GM23338 (cell line): ENCODE data around the gene PRCC. TPM values are rescaled to one million over a fixed set of nuclear protein-coding genes. Genes with fewer than 3 reads are reported as not detected.
A peak's percentile ranks its signal among the peaks of the same experiment; 100 is the strongest.

Experiments used
- ATAC-seq: fragments of 200-7000 bp; cut with Tn5 transposase; 3 replicates; pipeline ENCODE4 v1.9.1; 2020
- DNase-seq: peaks from one replicate; pipeline ENCODE4 v3.0.0-alpha.2; 2015; ENCODE audit warnings: low spot score
- H2AFZ ChIP-seq: fragments of 200-600 bp; sonication (generic); 2 replicates; pipeline ENCODE4 v1.8.0; 2016; ENCODE audit warnings: antibody characterized with exemption, mild to moderate bottlenecking, moderate library complexity
- H3F3A ChIP-seq: fragments of 200-600 bp; sonication (generic); replicated peaks from 2 replicates; pipeline ENCODE4 v1.8.0; 2017; ENCODE audit warnings: antibody characterized with exemption, mixed run types, low read depth
- H3K27ac ChIP-seq: fragments of 200-600 bp; sonication (generic); 2 replicates; pipeline ENCODE4 v1.6.1; 2016; ENCODE audit warnings: low read depth
- H3K27me3 ChIP-seq: fragments of 200-600 bp; sonication (generic); 2 replicates; pipeline ENCODE4 v1.8.0; 2016; ENCODE audit warnings: mild to moderate bottlenecking, mixed run types, moderate library complexity; ENCODE audit not compliant: insufficient read depth
- H3K36me3 ChIP-seq: fragments of 200-600 bp; sonication (generic); 2 replicates; pipeline ENCODE4 v1.8.0; 2016; ENCODE audit warnings: mild to moderate bottlenecking; ENCODE audit not compliant: insufficient read depth
- H3K4me1 ChIP-seq: fragments of 200-600 bp; sonication (generic); 2 replicates; pipeline ENCODE4 v1.8.0; 2016; ENCODE audit warnings: mild to moderate bottlenecking, moderate library complexity; ENCODE audit not compliant: insufficient read depth
- H3K4me2 ChIP-seq: fragments of 200-600 bp; sonication (generic); 2 replicates; pipeline ENCODE4 v1.7.1; 2017; ENCODE audit warnings: mixed run types
- H3K4me3 ChIP-seq: fragments of 200-600 bp; sonication (generic); 2 replicates; pipeline ENCODE4 v1.6.1; 2016; ENCODE audit warnings: mixed run types
- H3K79me2 ChIP-seq: fragments of 200-600 bp; sonication (generic); replicated peaks from 2 replicates; pipeline ENCODE4 v1.8.0; 2017; ENCODE audit warnings: mild to moderate bottlenecking; ENCODE audit not compliant: insufficient read depth
- H3K9me2 ChIP-seq: fragments of 200-600 bp; sonication (generic); 2 replicates; pipeline ENCODE4 v1.8.0; 2017; ENCODE audit not compliant: insufficient read depth
- H4K20me1 ChIP-seq: fragments of 200-600 bp; sonication (generic); replicated peaks from 2 replicates; pipeline ENCODE4 v1.8.0; 2017; ENCODE audit warnings: mild to moderate bottlenecking; ENCODE audit not compliant: insufficient read depth
- H3K27ac Mint-ChIP-seq: 2 replicates; pipeline ENCODE4 v1.8.0; 2020; ENCODE audit warnings: inconsistent platforms, mild to moderate bottlenecking, moderate library complexity, mixed read lengths
- H3K27me3 Mint-ChIP-seq: 3 replicates; pipeline ENCODE4 v1.8.0; 2022; ENCODE audit warnings: low read depth, mild to moderate bottlenecking, moderate library complexity, mixed read lengths, inconsistent platforms; ENCODE audit not compliant: insufficient read depth, poor library complexity
- H3K36me3 Mint-ChIP-seq: 3 replicates; pipeline ENCODE4 v1.8.0; 2021; ENCODE audit warnings: low read depth, mild to moderate bottlenecking, inconsistent platforms, moderate library complexity, mixed read lengths
- H3K4me1 Mint-ChIP-seq: 3 replicates; pipeline ENCODE4 v1.8.0; 2020; ENCODE audit warnings: mild to moderate bottlenecking, inconsistent platforms, mixed read lengths
- H3K4me3 Mint-ChIP-seq: 3 replicates; pipeline ENCODE4 v1.8.0; 2021; ENCODE audit warnings: moderate library complexity, mild to moderate bottlenecking, inconsistent platforms, mixed read lengths
- H3K9me3 Mint-ChIP-seq: 3 replicates; pipeline ENCODE4 v1.8.0; 2020; ENCODE audit warnings: moderate library complexity, mild to moderate bottlenecking, inconsistent platforms, mixed read lengths
- CREB1 ChIP-seq: fragments of 250-450 bp; sonication (Bioruptor Pico); IDR thresholded peaks from 2 replicates; pipeline ENCODE4 v1.5.0; 2020; ENCODE audit warnings: low read depth, mild to moderate bottlenecking, moderate library complexity
- CTCF ChIP-seq, 2 experiments: fragments of 200-600 bp in 1 of 2; sonication (generic) in 1 of 2; conservative IDR thresholded peaks; 2 replicates each; pipeline versions ENCODE4 v1.5.1 to v1.6.1; 2016 to 2017; ENCODE audit warnings: antibody characterized with exemption in 2 of 2, low read depth in 2 of 2, mild to moderate bottlenecking in 2 of 2, moderate library complexity in 1 of 2
- ETS1 ChIP-seq: IDR thresholded peaks from 2 replicates; pipeline ENCODE4 v1.6.1; 2016; ENCODE audit warnings: antibody characterized with exemption
- EZH2 ChIP-seq: fragments of 200-600 bp; sonication (generic); IDR thresholded peaks from one replicate; pipeline ENCODE4 v1.8.0; 2017; ENCODE audit warnings: antibody characterized with exemption, mild to moderate bottlenecking, low read depth; ENCODE audit not compliant: unreplicated experiment
- EZH2phosphoT487 ChIP-seq: fragments of 200-600 bp; sonication (generic); IDR thresholded peaks from one replicate; pipeline ENCODE4 v1.8.1; 2018; ENCODE audit warnings: antibody characterized with exemption; ENCODE audit not compliant: unreplicated experiment
- JUNB ChIP-seq: IDR thresholded peaks from one replicate; pipeline ENCODE4 v1.6.1; 2016; ENCODE audit warnings: antibody characterized with exemption; ENCODE audit not compliant: unreplicated experiment
- NANOG ChIP-seq: IDR thresholded peaks from 2 replicates; pipeline ENCODE4 v1.6.1; 2016; ENCODE audit warnings: antibody characterized with exemption, borderline replicate concordance
- POLR2AphosphoS5 ChIP-seq: IDR thresholded peaks from 2 replicates; pipeline ENCODE4 v1.6.1; 2016; ENCODE audit warnings: antibody characterized with exemption, low read depth
- REST ChIP-seq: IDR thresholded peaks from one replicate; pipeline ENCODE4 v1.6.1; 2018; ENCODE audit warnings: antibody characterized with exemption; ENCODE audit not compliant: unreplicated experiment
- STAT1 ChIP-seq: IDR thresholded peaks from one replicate; pipeline ENCODE4 v1.6.1; 2016; ENCODE audit warnings: antibody characterized with exemption; ENCODE audit not compliant: unreplicated experiment
- ZNF114 ChIP-seq: fragments of 250-450 bp; sonication (Bioruptor Pico); IDR thresholded peaks from 2 replicates; pipeline ENCODE4 v1.5.0; 2020; ENCODE audit warnings: mild to moderate bottlenecking, moderate library complexity
- ZNF331 ChIP-seq: fragments of 250-450 bp; sonication (Bioruptor Pico); IDR thresholded peaks from 2 replicates; pipeline ENCODE4 v1.5.0; 2020; ENCODE audit warnings: low read depth, mild to moderate bottlenecking, moderate library complexity
- ZNF462 ChIP-seq: fragments of 250-450 bp; sonication (Bioruptor Pico); IDR thresholded peaks from 2 replicates; pipeline ENCODE4 v1.5.0; 2020; ENCODE audit warnings: mild to moderate bottlenecking, moderate library complexity
- polyA plus RNA-seq: library from polyadenylated mRNA; unstranded; fragments of >200 nt; fragmentation: Nextera tagmentation; extraction: Ambion mirVana; gene quantifications from 2 replicates; pipeline ENCODE4 v1.2.1, GENCODE V29; 2016
- total RNA-seq: library from RNA; depleted of rRNA; stranded (reverse); fragments of >200 nt; shearing (Covaris generic); gene quantifications from 2 replicates; pipeline ENCODE4 v1.2.3, GENCODE V29; 2014

The PRCC gene
- total and polyA plus RNA-seq, 2 experiments from 2014 or later = 66.2 to 72.9 TPM

- Mint-ChIP-seq H3K9me3 (no peaks in the 10 kb centered on the region; the same call in 1 of the 3 replicates), H3K4me3 (peak overlapping the region; percentile 98), H3K27ac (peak overlapping the region; percentile 99), H3K36me3 (peaks cover 58% of the 10 kb centered on the region), H3K27me3 (peaks cover 35% of the 10 kb centered on the region), H3K4me1 (peaks cover 36% of the 10 kb centered on the region)
- DNase-seq (no peak), ATAC-seq (no peak)
- peaks cover 9% of the 10 kb centered on the region for H4K20me1 ChIP-seq
- peaks cover 5% of the 10 kb centered on the region; the same call in 1 of the 2 replicates for H3K36me3 ChIP-seq
- peak overlapping the region; percentile 84 for H3K27ac ChIP-seq
- H3K4me2 ChIP-seq = peak overlapping the region; percentile 60
- peaks cover 28% of the 10 kb centered on the region for H3F3A ChIP-seq
- no peaks in the 10 kb centered on the region for H3K9me2 ChIP-seq
- no peak overlapping the region for H2AFZ ChIP-seq
- H3K4me3 ChIP-seq = peak overlapping the region; percentile 36
- TF ChIP-seq ZNF331 (CRISPR knock-in tag) (no peak), CTCF (conservative IDR thresholded peaks at IDR 0.05; ENCODE audit: low read depth in 2 of 2) (no peak), ZNF462 (CRISPR knock-in tag) (no peak), CREB1 (CRISPR knock-in tag) (no peak), REST (no peak), ZNF114 (CRISPR knock-in tag) (no peak), ETS1 (no peak), EZH2 (no peak), EZH2phosphoT487 (no peak), JUNB (no peak), STAT1 (no peak), POLR2AphosphoS5 (no peak), NANOG (no peak)
- peaks cover 40% of the 10 kb centered on the region for H3K4me1 ChIP-seq
- peaks cover 28% of the 10 kb centered on the region for H3K79me2 ChIP-seq
- H3K27me3 ChIP-seq = no peaks in the 10 kb centered on the region
Measured at GRCh38 chr1:156742017-156742416, 25.3 kb upstream of the PRCC start.
